Lower leg skin (tissue), 4 donors: ENCODE results near the gene NRXN3. TPM values are rescaled to one million over a fixed set of nuclear protein-coding genes. Genes with fewer than 3 reads are reported as not detected.

Experiments
- DNase-seq, 2 donors: peaks; one replicate each; pipeline ENCODE4 v3.0.0-alpha.2; 2019; ENCODE audit warnings: low spot score in 2 of 2
- H3K4me3 ChIP-seq: fragments of 200-600 bp; sonication (generic); 2 replicates; pipeline ENCODE4 v1.5.1; 2017; ENCODE audit warnings: mild to moderate bottlenecking, low read depth; ENCODE audit not compliant: poor library complexity, severe bottlenecking
- POLR2A ChIP-seq, 2 donors: fragments of 450-650 bp; IDR thresholded peaks; one replicate each; pipeline ENCODE4 v1.6.1; 2016 to 2017; ENCODE audit warnings: antibody characterized with exemption in 2 of 2, mild to moderate bottlenecking in 1 of 2, moderate library complexity in 1 of 2
- WGBS, 2 donors: methylation state at CpG; one replicate each; pipeline ENCODE4 v1.1.5; 2018; 5-methylcytosine and 5-hydroxymethylcytosine counted together
- intact Hi-C: fragments of 100-400 bp; cut with DNase I; formaldehyde crosslinking; loops from one replicate; pipeline ENCODE4 v1.15.0; 2023; ENCODE audit warnings: low total_unique reads
- total RNA-seq, 4 donors: library from RNA; depleted of rRNA; stranded (reverse); fragments of >200 nt; gene quantifications; one replicate each; pipeline ENCODE4 v1.1.0, GENCODE V29; 2016
- TF ChIP-seq, protein P1 (sequence below), 3 donors: fragments of 450-650 bp; IDR thresholded peaks; one replicate each; pipeline ENCODE4 v1.5.1; 2016; ENCODE audit warnings: antibody characterized with exemption in 3 of 3, mild to moderate bottlenecking in 3 of 3, moderate library complexity in 2 of 3

NRXN3 gene
- total RNA-seq, 4 donors from 2014 or later: 0.61 to 2.4 (median 1.7) TPM

DNA sequence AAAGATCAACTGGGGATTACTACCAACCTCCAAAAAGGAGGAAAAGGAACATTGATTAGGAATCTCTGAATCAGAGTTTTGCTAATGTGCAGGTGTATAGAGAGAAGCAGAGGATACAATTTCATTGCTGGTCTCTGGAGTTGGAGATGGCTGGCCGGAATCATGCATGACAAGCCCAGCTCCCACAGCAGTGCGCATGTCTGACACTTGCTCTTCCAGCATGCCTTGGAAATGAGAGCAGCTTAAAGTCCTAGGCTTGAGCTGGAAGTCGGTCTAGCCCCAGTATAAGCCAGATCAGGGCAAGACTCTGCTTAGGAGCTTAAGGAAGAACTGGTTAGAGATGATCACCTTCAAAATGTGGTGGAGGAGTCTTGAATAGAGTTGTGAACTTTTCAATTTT lies 1298.3 kb downstream of the NRXN3 start:
- H3K4me3 ChIP-seq: no peak overlapping the region
- intact Hi-C loops: no loop called here
- DNase-seq: no peak
- 76 to 85% methylated on average over 3 of the region's 3 CpGs for WGBS, 2 donors
- no peak for TF ChIP-seq POLR2A (IDR thresholded peaks at IDR 0.05)
- TF ChIP-seq, protein P1, sequence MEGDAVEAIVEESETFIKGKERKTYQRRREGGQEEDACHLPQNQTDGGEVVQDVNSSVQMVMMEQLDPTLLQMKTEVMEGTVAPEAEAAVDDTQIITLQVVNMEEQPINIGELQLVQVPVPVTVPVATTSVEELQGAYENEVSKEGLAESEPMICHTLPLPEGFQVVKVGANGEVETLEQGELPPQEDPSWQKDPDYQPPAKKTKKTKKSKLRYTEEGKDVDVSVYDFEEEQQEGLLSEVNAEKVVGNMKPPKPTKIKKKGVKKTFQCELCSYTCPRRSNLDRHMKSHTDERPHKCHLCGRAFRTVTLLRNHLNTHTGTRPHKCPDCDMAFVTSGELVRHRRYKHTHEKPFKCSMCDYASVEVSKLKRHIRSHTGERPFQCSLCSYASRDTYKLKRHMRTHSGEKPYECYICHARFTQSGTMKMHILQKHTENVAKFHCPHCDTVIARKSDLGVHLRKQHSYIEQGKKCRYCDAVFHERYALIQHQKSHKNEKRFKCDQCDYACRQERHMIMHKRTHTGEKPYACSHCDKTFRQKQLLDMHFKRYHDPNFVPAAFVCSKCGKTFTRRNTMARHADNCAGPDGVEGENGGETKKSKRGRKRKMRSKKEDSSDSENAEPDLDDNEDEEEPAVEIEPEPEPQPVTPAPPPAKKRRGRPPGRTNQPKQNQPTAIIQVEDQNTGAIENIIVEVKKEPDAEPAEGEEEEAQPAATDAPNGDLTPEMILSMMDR (IDR thresholded peaks at IDR 0.05): no peak

DNA sequence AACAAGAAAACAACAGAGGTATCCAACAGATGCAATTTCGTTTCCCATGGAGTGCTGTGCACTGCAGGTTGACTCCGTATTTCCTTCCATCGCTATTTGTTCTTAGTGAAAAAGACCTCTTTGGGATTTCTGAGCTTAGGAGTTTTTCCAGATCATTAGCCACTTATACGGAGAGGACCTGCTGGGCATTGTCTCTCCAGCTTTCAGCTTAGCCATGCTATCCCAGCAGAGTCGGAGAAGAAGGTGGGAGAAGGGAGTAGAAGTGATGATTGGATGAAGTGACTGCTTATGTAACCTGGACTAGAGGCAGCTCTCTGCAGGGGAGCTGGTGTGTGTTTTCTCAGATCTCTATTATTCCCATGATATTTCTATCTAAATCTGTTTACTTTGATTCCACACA lies 1303.5 kb downstream of the NRXN3 start:
- DNase-seq: no peak
- WGBS, 2 donors: 86 to 91% methylated on average over 5 of the region's 5 CpGs
- no peak overlapping the region for H3K4me3 ChIP-seq
- intact Hi-C loops: no loop called here
- TF ChIP-seq, protein P1 (IDR thresholded peaks at IDR 0.05): no peak
- TF ChIP-seq POLR2A (IDR thresholded peaks at IDR 0.05): no peak

DNA sequence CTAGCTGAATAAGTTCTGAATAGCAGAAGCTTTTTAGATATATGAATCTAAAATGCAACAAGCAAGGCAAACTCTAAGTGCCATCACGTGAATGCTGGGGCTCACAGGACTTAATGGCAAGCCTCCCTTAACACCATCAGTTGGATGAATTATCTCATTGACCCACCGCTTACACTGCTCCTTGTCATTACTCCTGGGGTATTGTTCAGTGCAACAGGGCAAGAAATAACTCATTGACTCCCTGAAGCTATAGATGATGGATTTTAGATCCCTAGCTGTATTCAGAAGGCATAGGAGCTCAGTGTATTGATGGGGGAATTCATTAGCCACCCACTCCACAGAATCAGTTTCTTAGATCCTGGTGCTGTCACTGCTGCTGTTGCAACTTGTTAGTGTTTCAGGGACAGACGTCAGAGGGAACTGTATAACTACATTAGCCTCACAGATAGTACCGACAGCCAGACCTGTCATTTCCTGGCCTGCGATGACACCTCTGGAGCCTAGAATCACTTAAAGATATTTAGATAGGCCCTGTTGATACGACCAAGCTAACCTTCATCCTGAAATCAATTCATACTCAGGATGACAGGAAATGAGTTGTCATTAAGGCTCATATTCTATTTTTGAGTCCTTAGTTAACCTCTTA lies 1305.8 kb downstream of the NRXN3 start:
- 75 to 78% methylated on average over 6 of the region's 6 CpGs for WGBS, 2 donors
- no peak overlapping the region for H3K4me3 ChIP-seq
- no peak for DNase-seq
- intact Hi-C loops: no loop called here
- TF ChIP-seq POLR2A (IDR thresholded peaks at IDR 0.05): no peak
- TF ChIP-seq, protein P1 (IDR thresholded peaks at IDR 0.05): no peak

DNA sequence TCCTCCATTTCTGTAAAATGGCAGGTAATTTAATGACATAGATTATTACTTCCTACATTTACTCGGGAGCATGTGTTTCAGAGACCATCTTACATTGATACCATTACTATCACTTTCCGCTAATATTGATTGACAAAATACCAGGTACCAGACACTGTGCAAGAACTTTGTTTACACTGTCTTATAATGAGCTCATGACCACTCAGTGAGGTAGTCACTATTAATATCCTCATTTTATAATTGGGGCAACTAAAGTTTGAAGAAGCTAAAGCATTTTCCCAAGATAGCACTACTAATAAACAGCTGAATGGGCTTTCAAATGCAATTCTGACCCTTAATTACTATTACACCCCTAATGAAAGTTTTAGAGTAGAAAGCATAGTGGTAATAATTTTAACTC lies 1306.4 kb downstream of the NRXN3 start:
- 89 to 92% methylated on average over 2 of the region's 2 CpGs for WGBS, 2 donors
- DNase-seq: no peak
- no peak overlapping the region for H3K4me3 ChIP-seq
- intact Hi-C loops: no loop called here
- TF ChIP-seq, protein P1 (IDR thresholded peaks at IDR 0.05): no peak
- TF ChIP-seq POLR2A (IDR thresholded peaks at IDR 0.05): no peak

DNA sequence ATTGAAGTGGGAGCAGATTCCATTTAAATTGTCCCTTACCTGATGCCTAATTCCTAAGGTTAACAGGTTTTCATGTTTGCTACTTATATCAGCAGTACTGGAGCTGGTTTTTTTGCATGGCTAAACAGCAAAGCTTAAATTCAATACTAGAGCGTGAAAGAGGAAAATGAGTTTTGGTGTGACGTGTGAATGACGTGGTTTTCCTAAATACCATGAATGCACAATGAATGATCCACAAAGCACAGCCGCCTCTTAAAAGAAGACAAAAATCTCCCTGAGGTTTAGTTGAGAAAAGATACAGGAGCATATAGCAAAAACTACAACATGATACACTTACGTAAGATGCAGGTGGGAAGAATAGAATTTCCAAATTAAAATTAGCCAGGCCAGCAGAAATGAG lies 1310.0 kb downstream of the NRXN3 start:
- TF ChIP-seq POLR2A (IDR thresholded peaks at IDR 0.05): no peak
- TF ChIP-seq, protein P1 (IDR thresholded peaks at IDR 0.05): no peak
- DNase-seq: no peak
- 83 to 90% methylated on average over 5 of the region's 5 CpGs for WGBS, 2 donors
- intact Hi-C loops: no loop called here
- H3K4me3 ChIP-seq: no peak overlapping the region

DNA sequence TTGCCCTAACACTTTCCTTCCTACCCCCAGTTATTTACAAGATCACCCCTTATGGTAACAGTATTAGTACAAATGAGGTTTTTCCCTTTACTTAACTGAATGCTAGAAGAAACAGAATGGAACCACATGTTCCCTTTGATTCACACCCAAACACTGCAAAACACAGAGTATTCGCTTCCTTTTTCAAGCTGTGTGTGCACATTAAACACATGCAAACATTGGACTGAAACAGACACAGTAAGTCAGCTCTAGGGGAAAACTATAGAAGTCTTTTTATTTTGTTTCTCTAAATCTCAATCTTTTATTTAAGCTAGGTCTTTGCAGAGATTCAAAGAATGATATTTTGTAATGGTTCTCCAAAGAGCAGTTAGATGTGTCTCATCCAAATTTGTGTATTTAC lies 1312.7 kb downstream of the NRXN3 start:
- no peak for TF ChIP-seq POLR2A (IDR thresholded peaks at IDR 0.05)
- TF ChIP-seq, protein P1 (IDR thresholded peaks at IDR 0.05): no peak
- no peak for DNase-seq
- H3K4me3 ChIP-seq: no peak overlapping the region
- WGBS, 2 donors: 27 to 68% methylated on average over 1 of the region's 1 CpG
- intact Hi-C loops: no loop called here
